Cerebellar cortex (tissue), 1 donor: ENCODE data around the gene PRR22.
"Not testable (repeated sequence)": the region's sequence is repeated elsewhere in the genome, so short reads cannot be mapped to it uniquely, and the experiment has no call there.

Source experiments
- DNase-seq: peaks from one replicate; pipeline ENCODE4 v3.0.0-alpha.2; 2015; ENCODE audit warnings: low spot score

PRR22 gene

GRCh38 chr19:5749505-5749904 is 35.0 kb downstream of the PRR22 start:
- no peak for DNase-seq

- not testable (repeated sequence) for DNase-seq
Measured at GRCh38 chr19:5748920-5749319, 35.6 kb downstream of the PRR22 start.

DNA sequence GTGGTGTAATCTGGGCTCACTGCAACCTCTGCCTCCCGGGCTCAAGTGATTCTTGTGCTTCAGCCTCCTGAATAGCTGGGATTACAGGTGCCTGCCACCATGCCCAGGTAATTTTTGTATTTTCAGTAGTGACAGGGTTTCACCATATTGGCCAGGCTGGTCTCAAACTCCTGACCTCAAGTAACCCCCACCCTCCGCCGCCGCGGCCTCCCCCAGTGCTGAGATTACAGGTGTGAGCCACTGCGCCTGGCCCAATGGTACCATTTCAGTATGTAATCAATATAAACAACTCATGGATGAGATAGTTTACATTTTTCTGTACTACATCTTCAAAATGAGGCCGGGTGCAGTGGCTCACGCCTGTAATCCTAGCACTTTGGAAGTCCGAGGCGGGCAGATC is 39.5 kb downstream of the PRR22 start:
- DNase-seq = not testable (repeated sequence)

- no peak for DNase-seq
Measured at GRCh38 chr19:5743630-5744029, 40.9 kb downstream of the PRR22 start.

DNA sequence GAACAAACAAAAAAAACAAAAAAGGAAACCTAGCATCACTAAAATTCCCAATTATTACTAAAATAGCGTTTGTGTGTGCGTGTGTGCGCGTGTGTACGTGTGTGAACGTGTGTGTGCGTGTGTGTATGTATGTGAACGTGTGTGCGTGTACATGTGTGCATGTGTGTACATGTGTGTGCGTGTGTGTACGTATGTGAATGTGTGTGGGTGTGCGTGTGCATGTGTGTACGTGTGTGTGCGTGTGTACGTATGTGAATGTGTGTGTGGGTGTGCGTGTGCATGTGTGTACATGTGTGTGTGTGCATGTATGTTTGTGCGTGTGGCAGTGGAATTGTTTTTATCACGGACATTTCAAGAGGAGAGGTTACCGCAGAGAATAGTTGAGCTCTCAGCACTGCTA is 42.5 kb downstream of the PRR22 start:
- DNase-seq = no peak

GRCh38 chr19:5738423-5738822 is 46.1 kb downstream of the PRR22 start:
- DNase-seq = no peak

DNA sequence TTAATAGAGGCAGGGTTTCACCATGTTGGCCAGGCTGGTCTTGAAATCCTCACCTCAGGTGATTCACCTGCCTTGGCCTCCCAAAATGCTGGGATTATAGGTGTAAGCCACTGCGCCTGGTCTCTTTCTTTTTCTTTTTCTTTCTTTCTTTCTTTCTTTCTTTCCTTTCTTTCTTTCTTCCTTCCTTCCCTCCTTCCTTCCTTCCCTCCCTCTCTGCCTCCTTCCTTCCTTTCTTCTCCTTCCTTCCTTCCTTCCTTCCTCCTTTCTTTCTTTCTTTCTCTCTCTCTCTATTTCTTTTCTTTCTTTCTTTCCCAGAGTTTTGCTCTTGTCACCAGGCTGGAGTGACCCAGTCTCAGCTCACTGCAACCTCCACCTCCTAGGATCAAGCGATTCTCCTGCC is 51.4 kb downstream of the PRR22 start:
- DNase-seq = not testable (repeated sequence)
